ENCODE data around the gene ATP2A3.

- TF ChIP-seq, protein P1, sequence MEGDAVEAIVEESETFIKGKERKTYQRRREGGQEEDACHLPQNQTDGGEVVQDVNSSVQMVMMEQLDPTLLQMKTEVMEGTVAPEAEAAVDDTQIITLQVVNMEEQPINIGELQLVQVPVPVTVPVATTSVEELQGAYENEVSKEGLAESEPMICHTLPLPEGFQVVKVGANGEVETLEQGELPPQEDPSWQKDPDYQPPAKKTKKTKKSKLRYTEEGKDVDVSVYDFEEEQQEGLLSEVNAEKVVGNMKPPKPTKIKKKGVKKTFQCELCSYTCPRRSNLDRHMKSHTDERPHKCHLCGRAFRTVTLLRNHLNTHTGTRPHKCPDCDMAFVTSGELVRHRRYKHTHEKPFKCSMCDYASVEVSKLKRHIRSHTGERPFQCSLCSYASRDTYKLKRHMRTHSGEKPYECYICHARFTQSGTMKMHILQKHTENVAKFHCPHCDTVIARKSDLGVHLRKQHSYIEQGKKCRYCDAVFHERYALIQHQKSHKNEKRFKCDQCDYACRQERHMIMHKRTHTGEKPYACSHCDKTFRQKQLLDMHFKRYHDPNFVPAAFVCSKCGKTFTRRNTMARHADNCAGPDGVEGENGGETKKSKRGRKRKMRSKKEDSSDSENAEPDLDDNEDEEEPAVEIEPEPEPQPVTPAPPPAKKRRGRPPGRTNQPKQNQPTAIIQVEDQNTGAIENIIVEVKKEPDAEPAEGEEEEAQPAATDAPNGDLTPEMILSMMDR (IDR thresholded peaks at IDR 0.05; ENCODE audit: low read length), result no peak
- TF ChIP-seq EZH2 (IDR thresholded peaks at IDR 0.05; ENCODE audit: borderline replicate concordance, low read length), result no peak
Measured at GRCh38 chr17:3943240-3943891, 20.9 kb downstream of the ATP2A3 start.

Measured in OCI-LY1 (cell line).